ENCODE data around the gene SERPINE1. TPM values are rescaled to one million over a fixed set of nuclear protein-coding genes. Genes with fewer than 3 reads are reported as not detected.

The SERPINE1 gene
- total and polyA plus RNA-seq, 2 of the 13 experiments (the other 11 are each of a cell fraction or from before 2014, with no cell fraction given), result 21.2 to 1,576 TPM

DNA sequence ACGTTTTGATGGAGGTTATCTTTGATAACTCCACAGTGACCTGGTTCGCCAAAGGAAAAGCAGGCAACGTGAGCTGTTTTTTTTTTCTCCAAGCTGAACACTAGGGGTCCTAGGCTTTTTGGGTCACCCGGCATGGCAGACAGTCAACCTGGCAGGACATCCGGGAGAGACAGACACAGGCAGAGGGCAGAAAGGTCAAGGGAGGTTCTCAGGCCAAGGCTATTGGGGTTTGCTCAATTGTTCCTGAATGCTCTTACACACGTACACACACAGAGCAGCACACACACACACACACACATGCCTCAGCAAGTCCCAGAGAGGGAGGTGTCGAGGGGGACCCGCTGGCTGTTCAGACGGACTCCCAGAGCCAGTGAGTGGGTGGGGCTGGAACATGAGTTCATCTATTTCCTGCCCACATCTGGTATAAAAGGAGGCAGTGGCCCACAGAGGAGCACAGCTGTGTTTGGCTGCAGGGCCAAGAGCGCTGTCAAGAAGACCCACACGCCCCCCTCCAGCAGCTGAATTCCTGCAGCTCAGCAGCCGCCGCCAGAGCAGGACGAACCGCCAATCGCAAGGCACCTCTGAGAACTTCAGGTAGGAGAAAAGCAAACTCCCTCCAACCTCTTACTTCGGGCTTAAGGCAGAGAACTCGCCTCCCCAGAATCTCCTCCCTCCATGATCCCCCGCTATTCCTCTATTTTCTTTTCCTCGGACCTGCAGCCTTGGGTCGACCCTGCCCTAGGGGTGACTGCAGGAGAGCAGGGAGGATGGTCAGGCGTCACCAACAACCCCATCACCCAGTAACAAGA lies at the start of gene SERPINE1 (continued):
- TF ChIP-seq, protein P1, sequence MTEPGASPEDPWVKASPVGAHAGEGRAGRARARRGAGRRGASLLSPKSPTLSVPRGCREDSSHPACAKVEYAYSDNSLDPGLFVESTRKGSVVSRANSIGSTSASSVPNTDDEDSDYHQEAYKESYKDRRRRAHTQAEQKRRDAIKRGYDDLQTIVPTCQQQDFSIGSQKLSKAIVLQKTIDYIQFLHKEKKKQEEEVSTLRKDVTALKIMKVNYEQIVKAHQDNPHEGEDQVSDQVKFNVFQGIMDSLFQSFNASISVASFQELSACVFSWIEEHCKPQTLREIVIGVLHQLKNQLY (CRISPR knock-in tag; IDR thresholded peaks at IDR 0.05), result no peak
- TF ChIP-seq DPF2 (CRISPR knock-in tag; IDR thresholded peaks at IDR 0.05; ENCODE audit: borderline replicate concordance, low read depth) (peak; percentile 81), FOXK1 (CRISPR knock-in tag; IDR thresholded peaks at IDR 0.05; ENCODE audit: borderline replicate concordance, low read depth) (peak; percentile 78; the same call in 1 of the 2 replicates), EZH2 (conservative IDR thresholded peaks at IDR 0.05; ENCODE audit: low read depth, low read length) (no peak), LBX2 (CRISPR knock-in tag; IDR thresholded peaks at IDR 0.05; ENCODE audit: borderline replicate concordance) (no peak), ADNP (CRISPR knock-in tag; IDR thresholded peaks at IDR 0.05) (0 out of 2 replicates have a peak, but pooled peaks have one; percentile 40), ZNF580 (CRISPR knock-in tag; IDR thresholded peaks at IDR 0.05; ENCODE audit: borderline replicate concordance, low read depth) (peak; percentile 9; the same call in 1 of the 2 replicates), ZMYM2 (CRISPR knock-in tag; IDR thresholded peaks at IDR 0.05) (peak; percentile 62), SRSF9 (IDR thresholded peaks at IDR 0.05; ENCODE audit: borderline replicate concordance, insufficient read depth, low read depth, low read length, poor library complexity, severe bottlenecking) (no peak), BCLAF1 (IDR thresholded peaks at IDR 0.05) (no peak), SCMH1 (CRISPR knock-in tag; IDR thresholded peaks at IDR 0.05; ENCODE audit: borderline replicate concordance) (no peak), RAD51 (IDR thresholded peaks at IDR 0.05; ENCODE audit: borderline replicate concordance) (no peak), ZKSCAN5 (CRISPR knock-in tag; IDR thresholded peaks at IDR 0.05) (no peak), SETDB1 (CRISPR knock-in tag; IDR thresholded peaks at IDR 0.05; ENCODE audit: borderline replicate concordance) (no peak), ZC3H13 (CRISPR knock-in tag; IDR thresholded peaks at IDR 0.05) (peak; percentile 92)
- TF ChIP-seq, protein P2, sequence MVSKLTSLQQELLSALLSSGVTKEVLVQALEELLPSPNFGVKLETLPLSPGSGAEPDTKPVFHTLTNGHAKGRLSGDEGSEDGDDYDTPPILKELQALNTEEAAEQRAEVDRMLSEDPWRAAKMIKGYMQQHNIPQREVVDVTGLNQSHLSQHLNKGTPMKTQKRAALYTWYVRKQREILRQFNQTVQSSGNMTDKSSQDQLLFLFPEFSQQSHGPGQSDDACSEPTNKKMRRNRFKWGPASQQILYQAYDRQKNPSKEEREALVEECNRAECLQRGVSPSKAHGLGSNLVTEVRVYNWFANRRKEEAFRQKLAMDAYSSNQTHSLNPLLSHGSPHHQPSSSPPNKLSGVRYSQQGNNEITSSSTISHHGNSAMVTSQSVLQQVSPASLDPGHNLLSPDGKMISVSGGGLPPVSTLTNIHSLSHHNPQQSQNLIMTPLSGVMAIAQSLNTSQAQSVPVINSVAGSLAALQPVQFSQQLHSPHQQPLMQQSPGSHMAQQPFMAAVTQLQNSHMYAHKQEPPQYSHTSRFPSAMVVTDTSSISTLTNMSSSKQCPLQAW (CRISPR knock-in tag; IDR thresholded peaks at IDR 0.05), result peak; percentile 40; the same call in 1 of the 2 replicates
- TF ChIP-seq, protein P3, sequence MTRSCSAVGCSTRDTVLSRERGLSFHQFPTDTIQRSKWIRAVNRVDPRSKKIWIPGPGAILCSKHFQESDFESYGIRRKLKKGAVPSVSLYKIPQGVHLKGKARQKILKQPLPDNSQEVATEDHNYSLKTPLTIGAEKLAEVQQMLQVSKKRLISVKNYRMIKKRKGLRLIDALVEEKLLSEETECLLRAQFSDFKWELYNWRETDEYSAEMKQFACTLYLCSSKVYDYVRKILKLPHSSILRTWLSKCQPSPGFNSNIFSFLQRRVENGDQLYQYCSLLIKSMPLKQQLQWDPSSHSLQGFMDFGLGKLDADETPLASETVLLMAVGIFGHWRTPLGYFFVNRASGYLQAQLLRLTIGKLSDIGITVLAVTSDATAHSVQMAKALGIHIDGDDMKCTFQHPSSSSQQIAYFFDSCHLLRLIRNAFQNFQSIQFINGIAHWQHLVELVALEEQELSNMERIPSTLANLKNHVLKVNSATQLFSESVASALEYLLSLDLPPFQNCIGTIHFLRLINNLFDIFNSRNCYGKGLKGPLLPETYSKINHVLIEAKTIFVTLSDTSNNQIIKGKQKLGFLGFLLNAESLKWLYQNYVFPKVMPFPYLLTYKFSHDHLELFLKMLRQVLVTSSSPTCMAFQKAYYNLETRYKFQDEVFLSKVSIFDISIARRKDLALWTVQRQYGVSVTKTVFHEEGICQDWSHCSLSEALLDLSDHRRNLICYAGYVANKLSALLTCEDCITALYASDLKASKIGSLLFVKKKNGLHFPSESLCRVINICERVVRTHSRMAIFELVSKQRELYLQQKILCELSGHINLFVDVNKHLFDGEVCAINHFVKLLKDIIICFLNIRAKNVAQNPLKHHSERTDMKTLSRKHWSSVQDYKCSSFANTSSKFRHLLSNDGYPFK (CRISPR knock-in tag; IDR thresholded peaks at IDR 0.05; ENCODE audit: borderline replicate concordance), result peak; percentile 68; the same call in 1 of the 2 replicates

Measured in HepG2 (cell line).